GM23338 (cell line): Measurements from ENCODE around the gene PCSK5.

Experiments used
- CTCF ChIP-seq, 2 experiments: fragments of 200-600 bp in 1 of 2; sonication (generic) in 1 of 2; conservative IDR thresholded peaks; 2 replicates each; pipeline versions ENCODE4 v1.5.1 to v1.6.1; 2016 to 2017; ENCODE audit warnings: antibody characterized with exemption in 2 of 2, low read depth in 2 of 2, mild to moderate bottlenecking in 2 of 2, moderate library complexity in 1 of 2
- ETS1 ChIP-seq: IDR thresholded peaks from 2 replicates; pipeline ENCODE4 v1.6.1; 2016; ENCODE audit warnings: antibody characterized with exemption

- TF ChIP-seq CTCF (conservative IDR thresholded peaks at IDR 0.05; ENCODE audit: low read depth in 2 of 2) (no peak), ETS1 (no peak)
Observed at GRCh38 chr9:76354221-76354620, 463.7 kb downstream of the PCSK5 start.
